K562 (cell line): ENCODE data around the gene KNCN. TPM values are rescaled to one million over a fixed set of nuclear protein-coding genes. Genes with fewer than 3 reads are reported as not detected.

Experiments
- ATAC-seq: fragments of 200-7000 bp; cut with Tn5 transposase; 3 replicates; pipeline ENCODE4 v1.9.1; 2020; ENCODE audit warnings: moderate library complexity
- BruUV-seq: library from RNA; stranded (reverse); fragments of 400-500 nt; replicated peaks from 2 replicates; lab custom pipeline; 2021; lab: Mats Ljungman, UMichigan
- CTCF ChIA-PET: fragments of 300-600 bp; formaldehyde crosslinking; extraction: SDS; loops from one replicate; lab custom pipeline; 2021; ENCODE audit warnings: low intra/inter-chr PET ratio; lab: Yijun Ruan, JAX
- POLR2A ChIA-PET: fragments of 300-600, 350-650 bp; sonication (Branson Sonifier 250); formaldehyde crosslinking; extraction: SDS; loops from one replicate; lab custom pipeline; 2021; ENCODE audit warnings: antibody characterized with exemption, inconsistent platforms; lab: Yijun Ruan, JAX
- DNase-seq, 4 experiments: peaks; one replicate each; pipeline versions ENCODE4 v3.0.0 to v3.0.0-alpha.2; 2011 to 2018; ENCODE audit warnings: low spot score in 3 of 4, mixed read lengths in 3 of 4; ENCODE audit errors: extremely low read depth in 1 of 4
- FAIRE-seq: peaks from 2 replicates; lab custom pipeline; 2011; peaks lifted over from hg19 to GRCh38; lab: Jason Lieb, UNC
- H2AFZ ChIP-seq: 2 replicates; pipeline ENCODE4 v1.6.0; 2011; ENCODE audit warnings: low read depth, low read length, control low read depth, inconsistent platforms
- H3K27ac ChIP-seq: fragments of 200-600 bp; 3 replicates; pipeline ENCODE4 v1.8.0; 2011; ENCODE audit warnings: low read depth, mild to moderate bottlenecking, control low read depth, inconsistent platforms, low read length, moderate library complexity, mixed read lengths; ENCODE audit errors: extremely low read depth
- H3K27me3 ChIP-seq, 2 experiments: fragments of 300-600 bp in 1 of 2; 2 replicates in 1 of 2; 3 replicates in 1 of 2; pipeline versions ENCODE4 v1.6.0 to v1.8.0; 2011; ENCODE audit warnings: inconsistent platforms in 2 of 2, low read length in 2 of 2, mild to moderate bottlenecking in 1 of 2, mixed read lengths in 1 of 2, moderate library complexity in 1 of 2; ENCODE audit not compliant: control insufficient read depth in 2 of 2, insufficient read depth in 2 of 2
- H3K36me3 ChIP-seq: fragments of 300-600 bp; 3 replicates; pipeline ENCODE4 v1.8.0; 2011; ENCODE audit warnings: mild to moderate bottlenecking, low read length, inconsistent platforms; ENCODE audit not compliant: control insufficient read depth, insufficient read depth
- H3K4me1 ChIP-seq, 2 experiments: fragments of 200-600 bp in 1 of 2; replicated peaks in 1 of 2; 2 replicates in 1 of 2; 3 replicates in 1 of 2; pipeline versions ENCODE4 v1.5.1 to v1.8.0; 2011; ENCODE audit warnings: inconsistent platforms in 2 of 2, low read length in 2 of 2, mild to moderate bottlenecking in 1 of 2, mixed read lengths in 1 of 2, moderate library complexity in 1 of 2; ENCODE audit not compliant: control insufficient read depth in 2 of 2, insufficient read depth in 2 of 2
- H3K4me2 ChIP-seq: 2 replicates; pipeline ENCODE4 v1.6.1; 2011; ENCODE audit warnings: low read length, control low read depth, inconsistent platforms, mixed read lengths; ENCODE audit not compliant: insufficient read depth
- H3K4me3 ChIP-seq: fragments of 200-600 bp; sonication (generic), shearing (Covaris generic); 2 replicates; pipeline ENCODE4 v1.5.1; 2016; ENCODE audit warnings: control low read depth, inconsistent platforms
- H3K79me2 ChIP-seq: fragments of 200-600 bp; 3 replicates; pipeline ENCODE4 v1.8.0; 2011; ENCODE audit warnings: low read length, inconsistent platforms; ENCODE audit not compliant: control insufficient read depth, insufficient read depth
- H3K9ac ChIP-seq, 2 experiments: 2 replicates each; pipeline versions ENCODE4 v1.6.0 to v1.6.1; 2011; ENCODE audit warnings: low read depth in 2 of 2, low read length in 2 of 2, control low read depth in 1 of 2, inconsistent platforms in 1 of 2, mild to moderate bottlenecking in 1 of 2, mixed read lengths in 1 of 2; ENCODE audit not compliant: insufficient read depth in 1 of 2
- H3K9me1 ChIP-seq: one replicate; pipeline ENCODE4 v1.6.0; 2011; ENCODE audit warnings: inconsistent platforms, mild to moderate bottlenecking, low read length, moderate library complexity; ENCODE audit not compliant: control insufficient read depth, insufficient read depth
- H3K9me3 ChIP-seq: replicated peaks from 2 replicates; pipeline ENCODE4 v1.5.1; 2011; ENCODE audit warnings: low read depth, low read length, inconsistent platforms; ENCODE audit not compliant: control insufficient read depth, insufficient read depth
- H4K20me1 ChIP-seq: replicated peaks from 2 replicates; pipeline ENCODE4 v1.6.1; 2011; ENCODE audit warnings: low read length, inconsistent platforms, mixed read lengths; ENCODE audit not compliant: control insufficient read depth, insufficient read depth
- ATF6 ChIP-seq: sonication (generic); formaldehyde crosslinking; IDR thresholded peaks from 2 replicates; pipeline ENCODE4 v1.4.0; 2020; ENCODE audit warnings: mild to moderate bottlenecking, missing genetic modification reagents
- BHLHE40 ChIP-seq: IDR thresholded peaks from 2 replicates; pipeline ENCODE4 v1.6.1; 2011; ENCODE audit warnings: low read length, improper control_type of control experiment
- CBX5 ChIP-seq: IDR thresholded peaks from 2 replicates; pipeline ENCODE4 v1.6.1; 2014; ENCODE audit warnings: low read depth, borderline replicate concordance
- CTCF ChIP-seq, 3 experiments: IDR thresholded peaks in 2 of 3; conservative IDR thresholded peaks in 1 of 3; 2 replicates each; pipeline ENCODE4 v1.5.1; 2011 to 2012; ENCODE audit warnings: low read length in 3 of 3, mild to moderate bottlenecking in 3 of 3, control low read depth in 2 of 3, improper control_type of control experiment in 1 of 3, inconsistent platforms in 1 of 3, low read depth in 1 of 3, mixed read lengths in 1 of 3, moderate library complexity in 1 of 3; ENCODE audit not compliant: insufficient read depth in 2 of 3
- FOXP1 ChIP-seq: sonication (generic); formaldehyde crosslinking; IDR thresholded peaks from 2 replicates; pipeline ENCODE4 v1.8.0; 2022; ENCODE audit warnings: mild to moderate bottlenecking, missing genetic modification reagents
- HDAC3 ChIP-seq: fragments of 450-650 bp; IDR thresholded peaks from 2 replicates; pipeline ENCODE4 v1.6.1; 2018; ENCODE audit warnings: borderline replicate concordance, mild to moderate bottlenecking, moderate library complexity; ENCODE audit not compliant: partially characterized antibody
- HMGN3 ChIP-seq: IDR thresholded peaks from 2 replicates; pipeline ENCODE4 v1.6.1; 2011; ENCODE audit warnings: borderline replicate concordance, low read depth, mild to moderate bottlenecking, mixed read lengths, low read length; ENCODE audit not compliant: insufficient read length; ENCODE audit errors: extremely low read depth
- HOMEZ ChIP-seq: fragments of 250-450 bp; sonication (Bioruptor Pico); IDR thresholded peaks from 2 replicates; pipeline ENCODE4 v1.4.0; 2020; ENCODE audit warnings: mild to moderate bottlenecking, moderate library complexity
- MTF1 ChIP-seq: fragments of 250-450 bp; sonication (Bioruptor Pico); IDR thresholded peaks from 2 replicates; pipeline ENCODE4 v1.9.0; 2021; ENCODE audit warnings: moderate library complexity, mild to moderate bottlenecking, inconsistent platforms, borderline replicate concordance
- NFATC3 ChIP-seq: fragments of 450-650 bp; IDR thresholded peaks from 2 replicates; pipeline ENCODE4 v1.6.1; 2017; ENCODE audit warnings: mild to moderate bottlenecking
- SMC3 ChIP-seq: conservative IDR thresholded peaks from 2 replicates; pipeline ENCODE4 v1.6.1; 2011; ENCODE audit warnings: low read depth, low read length, improper control_type of control experiment; ENCODE audit not compliant: insufficient read depth
- XRCC4 ChIP-seq: IDR thresholded peaks from one replicate; pipeline ENCODE4 v1.6.1; 2011; ENCODE audit not compliant: insufficient read depth, insufficient read length; ENCODE audit errors: extremely low read depth
- WGBS: fragments of 100-300 bp; shearing (Covaris generic); methylation state at CpG from one replicate; pipeline ENCODE4 v1.1.6; 2016; ENCODE audit warnings: low coverage, mixed read lengths; ENCODE audit not compliant: insufficient coverage; ENCODE audit errors: missing lambda C conversion rate; 5-methylcytosine and 5-hydroxymethylcytosine counted together
- in situ Hi-C: fragments of 300-500 bp; cut with MboI; formaldehyde crosslinking; loops from 4 replicates; pipeline ENCODE4 v1.15.0; 2018; ENCODE audit warnings: inconsistent platforms, mixed read lengths
- intact Hi-C: fragments of 100-400 bp; cut with micrococcal nuclease; formaldehyde crosslinking; loops from 2 replicates; pipeline ENCODE4 v1.14.2; 2022
- polyA plus RNA-seq, 8 experiments: library from polyadenylated mRNA; depleted of rRNA in 4 of 8; stranded (reverse) in 5 of 8; unstranded in 3 of 8; fragments of >200 nt; fragmentation: Nextera tagmentation in 2 of 8; fragmentation: Illumina TruSeq in 1 of 8; extraction: Ambion mirVana in 2 of 8; extraction: Trizol in 1 of 8; gene quantifications; 2 replicates each; pipeline versions ENCODE4 v1.2.1 to v1.2.3, GENCODE V29; 2011 to 2014; ENCODE audit warnings: inconsistent platforms in 1 of 8, missing spikeins in 1 of 8
- total RNA-seq, 7 experiments: library from RNA; depleted of rRNA in 6 of 7; stranded (reverse); fragments of >200 nt in 6 of 7; fragmentation: Illumina TruSeq in 2 of 7; extraction: Trizol in 2 of 7; gene quantifications; 2 replicates each; pipeline versions ENCODE4 v1.2.1 to v1.2.3, GENCODE V29; 2011 to 2021; ENCODE audit warnings: low replicate concordance in 1 of 7

KNCN gene
- total and polyA plus RNA-seq, 9 of the 15 experiments (the other 6 are each of a cell fraction or from before 2014, with no cell fraction given) = not detected

DNA sequence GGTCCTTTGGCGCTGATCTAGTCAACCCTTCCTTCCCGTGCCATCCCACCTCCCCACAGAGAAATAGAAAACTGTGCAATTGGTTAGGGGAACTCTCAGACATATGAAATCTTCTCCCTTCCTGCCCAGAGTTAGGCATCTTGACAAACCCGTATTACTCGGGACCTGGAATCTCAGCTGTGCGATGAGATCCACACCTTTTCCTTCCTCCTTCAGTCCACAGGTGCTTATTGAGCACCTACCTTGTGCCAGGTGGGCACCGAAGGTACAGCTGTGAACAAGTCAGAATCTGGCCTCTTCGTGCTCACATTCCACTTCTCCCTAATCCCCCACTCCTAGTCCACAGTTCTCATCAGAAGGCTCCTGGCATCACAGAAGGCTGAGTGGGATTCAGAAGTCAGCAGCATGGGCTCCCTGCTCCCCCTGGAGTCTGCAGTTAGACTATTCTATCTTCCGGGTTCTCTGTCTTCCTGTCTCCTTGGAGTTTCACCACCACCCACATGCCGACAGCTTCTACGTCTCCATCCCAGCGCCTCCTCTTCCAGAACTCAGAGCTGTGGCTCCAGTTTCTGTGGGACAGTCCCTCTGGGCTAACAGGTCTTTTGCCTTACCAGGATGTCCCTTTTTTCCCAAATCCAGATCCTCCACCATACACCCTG lies 23.0 kb downstream of the KNCN start:
- no peak overlapping the region for H3K9ac ChIP-seq
- no peak overlapping the region for H3K4me2 ChIP-seq
- ChIA-PET POLR2A (interaction anchor here (0.6 to 2.4 kb wide), 12 partner anchors 10 to 240 kb away, joined by 3 to 7 read pairs (median 3); no protein-coding TSS in a partner anchor), CTCF (interaction anchor here (0.6 to 7.0 kb wide), 9 partner anchors 20 to 197 kb away, joined by 3 to 144 read pairs (median 8); no protein-coding TSS in a partner anchor)
- no peaks in the 10 kb centered on the region for H3K36me3 ChIP-seq
- DNase-seq (peak; percentile 32 to 68 (median 50)), ATAC-seq (peak; percentile 27; the same call in 2 of the 3 replicates), FAIRE-seq (no peak)
- no peak overlapping the region for H2AFZ ChIP-seq
- in situ Hi-C loops (loop anchor here (5.0 kb wide), 2 partner anchors 51 to 81 kb away; no protein-coding TSS in a partner anchor), intact Hi-C loops (loop anchor here (1.0 to 2.0 kb wide), 5 partner anchors 51 to 196 kb away; no protein-coding TSS in a partner anchor)
- H3K79me2 ChIP-seq = no peaks in the 10 kb centered on the region
- H3K27me3 ChIP-seq = no peaks in the 10 kb centered on the region
- H4K20me1 ChIP-seq = no peaks in the 10 kb centered on the region
- BruUV-seq = no TSS peak
- no peak overlapping the region for H3K4me3 ChIP-seq
- no peak overlapping the region for H3K27ac ChIP-seq
- WGBS = 27% methylated on average over 11 of the region's 11 CpGs
- no peaks in the 10 kb centered on the region for H3K9me3 ChIP-seq
- H3K4me1 ChIP-seq = peaks cover 40 to 50% of the 10 kb centered on the region in 2 experiments
- no peaks in the 10 kb centered on the region for H3K9me1 ChIP-seq
- no peak for TF ChIP-seq HOMEZ (CRISPR knock-in tag)
- TF ChIP-seq FOXP1 (CRISPR knock-in tag) = no peak
- peak; percentile 16 to 59 (median 54); a peak in 5 of 6 replicates for TF ChIP-seq CTCF (IDR thresholded peaks at IDR 0.05 in 2 of 3, conservative IDR thresholded peaks at IDR 0.05 in 1 of 3; ENCODE audit: insufficient read depth in 2 of 3, low read depth in 1 of 3, low read length in 3 of 3)
- TF ChIP-seq XRCC4 = no peak
- TF ChIP-seq NFATC3 = no peak
- TF ChIP-seq BHLHE40 = no peak
- no peak for TF ChIP-seq ATF6
- no peak for TF ChIP-seq MTF1 (CRISPR knock-in tag)
- peak; percentile 0 for TF ChIP-seq HMGN3
- TF ChIP-seq CBX5 = no peak
- no peak for TF ChIP-seq HDAC3
- 0 out of 2 replicates have a peak, but pooled peaks have one; percentile 27 for TF ChIP-seq SMC3
